Activated naive CD4-positive, alpha-beta T cell treated with anti-CD3 and anti-CD28 coated beads, Interleukin-2, amount 50 U/mL, for 24 hours (primary cell): ENCODE measurements around the gene NUCB2.

ENCODE experiments used
- H3K27ac Mint-ChIP-seq: one replicate; pipeline ENCODE4 v1.8.0; 2021; ENCODE audit warnings: mild to moderate bottlenecking, mixed read lengths
- H3K27me3 Mint-ChIP-seq: one replicate; pipeline ENCODE4 v1.8.0; 2021; ENCODE audit warnings: mixed read lengths
- H3K36me3 Mint-ChIP-seq: one replicate; pipeline ENCODE4 v1.8.0; 2021; ENCODE audit warnings: mixed read lengths
- H3K4me1 Mint-ChIP-seq: one replicate; pipeline ENCODE4 v1.8.0; 2021; ENCODE audit warnings: mixed read lengths
- H3K4me3 Mint-ChIP-seq: one replicate; pipeline ENCODE4 v1.8.0; 2021; ENCODE audit warnings: mild to moderate bottlenecking, mixed read lengths
- H3K9me3 Mint-ChIP-seq: one replicate; pipeline ENCODE4 v1.8.0; 2021; ENCODE audit warnings: mixed read lengths

Gene NUCB2

DNA sequence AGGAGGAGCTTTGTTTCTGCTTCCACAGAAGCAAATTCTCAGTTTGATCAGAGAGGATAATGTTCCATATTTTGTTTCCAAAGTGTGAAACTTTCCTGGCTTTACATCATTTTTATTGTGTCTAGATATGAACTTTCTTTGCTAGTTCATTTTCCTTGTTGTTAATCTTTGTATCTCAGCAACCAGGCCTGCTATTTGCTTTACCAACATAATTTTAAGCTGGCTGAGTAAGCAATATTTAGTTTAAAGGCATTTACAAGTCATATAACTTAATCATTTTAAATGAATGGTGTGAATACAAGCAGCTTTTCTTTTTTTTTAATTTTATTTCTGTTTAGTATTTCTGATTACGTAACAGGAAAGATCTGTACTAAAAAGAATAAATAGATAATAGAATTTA is 15.2 kb downstream of the NUCB2 start:
- H3K9me3 Mint-ChIP-seq: no peaks in the 10 kb centered on the region
- no peak overlapping the region for H3K27ac Mint-ChIP-seq
- peaks cover 19% of the 10 kb centered on the region for H3K36me3 Mint-ChIP-seq
- H3K4me3 Mint-ChIP-seq: no peak overlapping the region
- H3K27me3 Mint-ChIP-seq: no peaks in the 10 kb centered on the region
- H3K4me1 Mint-ChIP-seq: peaks cover 69% of the 10 kb centered on the region

DNA sequence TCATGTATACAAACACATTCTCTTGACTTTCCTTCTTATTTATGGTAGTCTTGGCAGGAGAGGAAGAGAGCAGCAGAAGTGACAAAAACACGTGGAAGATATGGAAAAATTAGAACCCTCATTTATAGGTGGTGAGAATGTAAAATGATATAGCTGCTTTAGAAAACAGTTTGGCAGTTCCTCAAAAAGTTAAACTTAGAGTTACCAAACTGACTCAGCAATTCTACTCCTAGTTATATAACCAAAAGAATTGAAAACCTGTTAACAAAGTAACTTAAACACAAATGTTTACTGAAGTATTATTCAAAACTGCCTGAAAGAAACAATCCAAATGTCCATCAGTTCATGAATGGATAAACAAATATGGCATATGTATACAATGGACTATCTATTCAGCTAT is 16.8 kb downstream of the NUCB2 start:
- H3K36me3 Mint-ChIP-seq: peaks cover 21% of the 10 kb centered on the region
- peak overlapping the region; percentile 19 for H3K27ac Mint-ChIP-seq
- peaks cover 70% of the 10 kb centered on the region for H3K4me1 Mint-ChIP-seq
- no peak overlapping the region for H3K4me3 Mint-ChIP-seq
- no peaks in the 10 kb centered on the region for H3K9me3 Mint-ChIP-seq
- no peaks in the 10 kb centered on the region for H3K27me3 Mint-ChIP-seq

DNA sequence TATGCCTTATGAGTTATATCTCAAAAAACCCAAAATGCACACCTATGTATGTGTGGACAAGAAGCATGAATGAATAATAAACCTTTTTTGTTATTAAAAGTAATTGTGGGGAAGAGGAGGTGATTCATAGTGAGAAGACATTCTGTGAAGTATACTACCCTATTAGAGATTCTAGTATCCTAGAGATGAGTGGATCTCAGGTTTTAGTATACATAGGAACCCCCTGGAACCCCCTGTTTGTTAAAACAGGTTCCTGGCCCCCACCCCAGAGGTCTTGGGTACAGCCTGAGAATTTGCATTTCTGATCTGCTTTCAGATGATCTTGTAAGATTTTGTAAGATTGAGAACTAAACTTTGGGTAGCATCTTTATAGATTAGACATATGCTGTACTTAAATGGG is 17.5 kb downstream of the NUCB2 start:
- Mint-ChIP-seq H3K27me3 (no peaks in the 10 kb centered on the region), H3K4me1 (peaks cover 72% of the 10 kb centered on the region), H3K36me3 (peaks cover 23% of the 10 kb centered on the region), H3K27ac (peak overlapping the region; percentile 23), H3K9me3 (no peaks in the 10 kb centered on the region), H3K4me3 (no peak overlapping the region)

DNA sequence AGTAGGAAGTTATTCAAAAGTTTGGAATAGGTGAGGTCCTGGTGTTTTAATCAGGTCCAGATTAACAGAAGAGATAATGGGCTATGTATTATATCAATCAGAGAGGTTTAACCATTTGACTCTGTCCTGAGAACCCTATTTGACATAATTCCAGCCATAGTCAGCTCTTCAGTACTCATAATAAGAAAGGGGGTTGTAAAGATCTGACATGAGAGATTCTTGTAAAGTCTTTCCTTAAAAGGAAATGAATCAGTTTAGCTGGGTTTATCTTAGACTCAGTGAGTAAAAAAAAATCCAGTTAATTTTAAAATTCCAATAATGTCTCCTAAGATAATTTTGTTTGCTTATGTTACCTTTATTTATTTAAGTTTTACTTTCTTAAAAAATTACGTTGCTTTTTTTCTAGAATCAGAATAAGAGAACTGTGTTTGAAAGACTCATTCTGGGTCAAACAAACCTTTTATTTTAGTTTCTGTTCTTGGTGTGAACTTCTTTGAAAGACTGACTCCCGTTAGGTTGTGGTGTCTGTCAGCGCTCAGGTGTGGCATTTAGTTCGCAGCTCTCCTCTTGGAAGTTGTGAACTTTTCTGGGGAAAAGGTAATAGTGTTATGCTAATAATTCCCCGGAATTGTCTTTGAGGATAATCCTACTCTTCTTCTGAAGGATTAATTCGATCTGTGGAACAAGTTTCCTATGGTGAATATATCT is 20.5 kb downstream of the NUCB2 start:
- Mint-ChIP-seq H3K4me1 (peaks cover 55% of the 10 kb centered on the region), H3K36me3 (peaks cover 25% of the 10 kb centered on the region), H3K4me3 (peak overlapping the region; percentile 61), H3K9me3 (no peaks in the 10 kb centered on the region), H3K27ac (peak overlapping the region; percentile 82), H3K27me3 (no peaks in the 10 kb centered on the region)

DNA sequence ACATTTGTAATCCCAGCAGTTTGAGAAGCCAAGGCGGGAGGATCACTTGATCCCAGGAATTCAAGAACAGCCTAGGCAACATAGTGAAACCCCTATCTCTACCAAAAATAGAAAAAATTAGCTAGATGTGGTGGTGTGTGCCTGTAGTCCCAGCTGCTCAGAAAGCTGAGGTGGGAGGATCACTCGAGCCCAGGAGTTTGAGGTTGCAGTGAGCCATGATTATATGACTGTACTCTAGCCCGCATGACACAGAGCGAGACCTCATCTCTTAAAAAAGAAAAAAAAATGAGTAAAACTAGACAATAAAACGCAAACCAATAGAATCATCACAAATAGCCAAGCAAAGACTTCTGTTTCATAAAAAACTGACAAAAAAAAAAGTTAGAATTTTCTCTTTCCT is 21.8 kb downstream of the NUCB2 start:
- H3K27me3 Mint-ChIP-seq: no peaks in the 10 kb centered on the region
- H3K27ac Mint-ChIP-seq: peak overlapping the region; percentile 81
- H3K4me3 Mint-ChIP-seq: no peak overlapping the region
- no peaks in the 10 kb centered on the region for H3K9me3 Mint-ChIP-seq
- H3K4me1 Mint-ChIP-seq: peaks cover 45% of the 10 kb centered on the region
- H3K36me3 Mint-ChIP-seq: peaks cover 25% of the 10 kb centered on the region

DNA sequence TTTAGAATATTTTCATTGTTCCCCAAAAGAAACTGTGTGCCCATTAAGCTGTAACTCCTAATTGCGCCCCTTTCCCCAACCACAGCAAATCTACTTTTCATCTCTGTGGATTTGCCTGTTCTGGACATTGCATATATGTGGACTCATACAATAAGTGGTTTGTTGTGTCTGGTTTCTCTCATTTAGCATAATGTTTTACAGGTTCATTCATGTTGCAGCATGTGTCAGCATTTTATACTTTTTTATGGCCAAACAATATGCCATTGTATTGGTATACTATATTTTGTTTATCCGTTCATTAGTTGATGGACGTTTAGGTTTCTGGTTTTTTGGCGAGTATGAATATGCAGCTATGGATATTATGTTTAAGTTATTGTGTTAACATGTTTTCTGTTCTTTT is 23.8 kb downstream of the NUCB2 start:
- no peaks in the 10 kb centered on the region for H3K9me3 Mint-ChIP-seq
- no peak overlapping the region for H3K27ac Mint-ChIP-seq
- peaks cover 28% of the 10 kb centered on the region for H3K4me1 Mint-ChIP-seq
- H3K27me3 Mint-ChIP-seq: no peaks in the 10 kb centered on the region
- peaks cover 23% of the 10 kb centered on the region for H3K36me3 Mint-ChIP-seq
- H3K4me3 Mint-ChIP-seq: no peak overlapping the region

DNA sequence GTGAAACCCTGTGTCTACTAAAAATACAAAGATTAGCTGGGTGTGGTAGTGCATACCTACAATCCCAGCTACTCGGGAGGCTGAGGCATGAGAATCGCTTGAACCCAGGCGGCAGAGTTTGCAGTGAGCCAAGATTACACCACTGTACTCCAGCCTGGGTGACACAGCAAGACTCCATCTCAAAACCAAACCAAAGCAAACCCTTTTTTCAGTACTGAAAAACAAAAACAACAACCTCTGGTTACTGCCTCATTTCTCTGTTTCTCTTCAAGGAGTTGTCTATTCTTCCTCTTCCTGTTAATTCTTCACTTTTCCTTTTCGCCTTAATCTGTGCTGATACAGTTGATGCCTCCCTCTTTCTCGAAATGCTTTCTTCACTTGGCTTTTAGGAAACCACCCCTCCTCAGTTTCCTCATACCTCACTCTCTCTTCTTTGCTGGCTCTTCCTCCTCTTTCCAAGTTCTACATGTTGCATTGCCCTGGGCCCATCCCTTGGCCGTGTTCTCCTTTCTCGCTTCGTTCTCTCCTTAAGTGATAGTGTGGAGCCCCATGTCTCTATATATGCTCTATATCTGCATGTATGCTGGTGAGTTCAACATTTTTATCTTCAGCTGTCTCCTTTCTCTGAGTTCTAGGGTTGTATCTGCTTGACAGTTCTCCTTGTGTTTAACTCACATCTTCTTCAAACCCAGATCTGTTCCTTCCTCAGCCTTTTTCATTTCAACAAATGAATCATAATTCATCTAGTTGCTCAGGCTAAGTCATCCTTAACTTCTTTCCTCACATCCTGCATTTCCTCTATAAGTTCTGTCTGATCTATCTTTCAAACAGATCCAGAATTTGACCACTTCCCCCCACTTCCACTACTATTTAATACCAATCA is 37.1 kb downstream of the NUCB2 start:
- H3K27me3 Mint-ChIP-seq: no peaks in the 10 kb centered on the region
- no peak overlapping the region for H3K27ac Mint-ChIP-seq
- H3K4me1 Mint-ChIP-seq: no peaks in the 10 kb centered on the region
- H3K36me3 Mint-ChIP-seq: peaks cover 7% of the 10 kb centered on the region
- no peak overlapping the region for H3K4me3 Mint-ChIP-seq
- no peaks in the 10 kb centered on the region for H3K9me3 Mint-ChIP-seq

DNA sequence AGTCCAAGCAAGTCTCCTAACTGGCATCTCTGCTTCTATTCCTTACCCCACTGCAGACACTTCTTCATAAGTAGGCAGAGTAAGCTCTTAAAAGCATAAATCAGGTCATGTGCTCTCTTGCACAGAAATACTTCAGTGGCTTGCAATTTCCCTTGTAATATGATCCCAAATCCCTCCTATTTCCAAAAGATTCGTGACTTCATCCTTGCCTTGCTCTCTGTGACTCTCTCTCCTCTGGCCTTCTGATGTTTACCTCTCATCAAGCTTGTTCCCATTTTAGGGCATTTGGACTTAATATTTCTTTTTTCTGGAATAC is 37.7 kb downstream of the NUCB2 start:
- Mint-ChIP-seq H3K36me3 (peaks cover 9% of the 10 kb centered on the region), H3K4me3 (no peak overlapping the region), H3K4me1 (no peaks in the 10 kb centered on the region), H3K9me3 (no peaks in the 10 kb centered on the region), H3K27ac (no peak overlapping the region), H3K27me3 (no peaks in the 10 kb centered on the region)

DNA sequence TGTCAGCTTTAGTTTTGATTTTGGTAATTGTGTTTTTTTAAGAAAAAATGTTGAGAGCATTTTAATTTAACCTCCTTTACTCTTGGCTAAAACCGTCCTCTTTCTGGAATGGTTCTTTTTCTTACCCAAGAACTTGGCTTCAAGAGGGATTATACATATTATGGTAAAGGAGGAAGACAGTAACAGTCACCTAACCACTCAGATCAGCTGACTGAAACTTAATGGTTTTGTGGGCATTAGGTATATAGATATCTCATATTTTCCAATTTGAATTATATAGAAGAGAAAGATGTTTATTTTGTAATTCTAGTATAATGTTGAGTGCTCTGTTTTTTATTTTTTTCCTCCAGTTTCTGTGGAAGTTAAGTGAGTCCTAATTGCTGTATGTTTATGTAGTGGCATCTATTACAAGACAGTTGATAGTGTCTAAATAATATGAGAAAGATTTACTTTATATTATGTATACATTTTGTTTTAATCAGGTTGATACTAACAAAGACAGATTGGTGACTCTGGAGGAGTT is 38.4 kb downstream of the NUCB2 start:
- Mint-ChIP-seq H3K36me3 (peaks cover 12% of the 10 kb centered on the region), H3K27me3 (no peaks in the 10 kb centered on the region), H3K27ac (no peak overlapping the region), H3K4me1 (no peaks in the 10 kb centered on the region), H3K4me3 (no peak overlapping the region), H3K9me3 (no peaks in the 10 kb centered on the region)

DNA sequence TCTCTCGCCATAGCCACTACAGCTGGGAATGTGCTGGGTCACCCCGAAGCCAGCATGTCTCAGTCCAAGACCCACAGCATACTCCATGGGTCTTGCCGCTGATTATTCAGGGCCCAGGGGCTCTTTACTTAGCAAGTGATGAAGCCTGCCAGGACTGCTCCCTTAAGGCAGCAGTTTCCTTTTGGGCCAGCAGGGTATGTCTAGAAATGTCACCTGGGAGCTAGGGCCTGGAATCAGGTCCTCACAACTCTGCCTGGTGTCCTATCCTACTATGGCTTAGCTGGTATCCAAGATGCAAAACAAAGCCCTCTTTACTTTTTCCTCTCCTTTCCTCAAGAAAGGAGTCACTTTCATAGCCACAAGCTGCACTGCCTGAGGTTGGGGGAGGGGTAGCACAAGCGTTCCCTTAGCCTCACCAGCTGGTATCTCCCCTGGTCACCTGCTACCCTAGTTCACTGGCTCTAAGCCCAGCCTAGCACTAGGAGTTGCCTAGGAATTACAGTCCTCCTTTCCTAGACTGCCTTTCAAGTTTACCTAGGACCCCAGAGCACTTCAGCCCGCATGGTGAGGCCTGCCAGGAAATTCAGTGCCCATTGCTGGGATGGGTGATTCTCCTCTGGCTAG is 52.4 kb downstream of the NUCB2 start:
- peaks cover 20% of the 10 kb centered on the region for H3K4me1 Mint-ChIP-seq

DNA sequence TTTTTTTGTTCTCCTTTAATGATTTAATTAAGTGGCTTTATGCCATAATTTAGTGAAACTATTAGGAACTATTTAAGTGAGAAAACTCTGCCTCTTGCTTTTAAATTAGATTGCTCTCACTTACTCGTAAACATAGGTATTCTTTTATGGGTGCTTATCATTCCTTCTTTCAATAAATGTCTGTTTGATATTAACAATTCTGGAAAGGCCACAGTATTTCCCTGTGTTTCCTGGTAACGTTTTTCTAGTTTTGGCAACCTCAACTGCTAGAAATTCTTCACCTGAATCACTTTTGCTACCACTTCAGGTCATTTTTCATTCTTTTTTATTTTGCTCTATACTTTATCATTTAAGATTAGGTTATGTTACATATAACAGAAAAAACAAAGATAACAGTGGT is 55.1 kb downstream of the NUCB2 start:
- Mint-ChIP-seq H3K36me3 (peaks cover 15% of the 10 kb centered on the region), H3K27me3 (no peaks in the 10 kb centered on the region), H3K4me1 (peaks cover 17% of the 10 kb centered on the region), H3K9me3 (no peaks in the 10 kb centered on the region), H3K27ac (no peak overlapping the region), H3K4me3 (no peak overlapping the region)

More for the DNA sequence above, 52.4 kb downstream of the NUCB2 start:
- Mint-ChIP-seq H3K27ac (no peak overlapping the region), H3K9me3 (no peaks in the 10 kb centered on the region), H3K4me3 (no peak overlapping the region), H3K36me3 (peaks cover 23% of the 10 kb centered on the region), H3K27me3 (no peaks in the 10 kb centered on the region)

DNA sequence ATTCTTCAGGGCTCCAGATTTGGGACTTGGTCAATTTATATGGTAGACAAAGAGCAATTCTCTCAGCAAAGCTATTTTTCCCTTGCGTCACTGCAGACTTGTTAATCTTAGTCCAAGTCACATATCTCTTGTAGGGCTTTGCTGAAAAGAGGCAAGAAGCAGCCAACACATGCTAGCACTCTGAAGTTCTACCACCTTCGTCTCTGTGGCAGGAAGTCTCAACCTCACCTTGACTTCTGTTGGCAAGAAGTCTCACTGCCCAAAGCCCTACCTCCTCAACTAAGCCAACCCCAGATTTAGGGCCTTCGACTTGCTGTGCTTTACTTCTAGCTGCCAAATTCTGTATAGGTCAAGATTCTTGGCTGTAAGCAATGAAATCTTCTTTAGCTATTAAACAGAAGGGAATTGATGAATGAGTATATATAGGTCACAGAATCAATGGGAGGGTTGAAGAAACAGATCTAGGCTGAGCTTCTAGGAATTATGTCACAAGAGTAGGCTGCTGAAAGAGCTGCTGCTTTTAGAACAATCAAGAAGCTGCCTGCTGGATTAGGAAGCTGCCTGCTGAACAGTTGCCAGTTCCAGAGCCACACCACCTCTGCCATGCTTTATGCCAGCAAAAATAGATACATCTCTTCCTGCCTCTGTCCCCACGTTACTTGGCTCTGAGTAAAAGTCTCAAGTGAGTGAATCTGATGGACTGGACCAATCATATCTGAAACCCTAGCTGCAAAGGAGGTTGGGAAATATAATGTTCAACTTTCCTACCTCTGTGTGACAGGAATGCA is 57.5 kb downstream of the NUCB2 start:
- Mint-ChIP-seq H3K4me3 (no peak overlapping the region), H3K36me3 (peaks cover 7% of the 10 kb centered on the region), H3K27me3 (no peaks in the 10 kb centered on the region), H3K27ac (peak overlapping the region; percentile 70), H3K9me3 (no peaks in the 10 kb centered on the region), H3K4me1 (peaks cover 17% of the 10 kb centered on the region)

DNA sequence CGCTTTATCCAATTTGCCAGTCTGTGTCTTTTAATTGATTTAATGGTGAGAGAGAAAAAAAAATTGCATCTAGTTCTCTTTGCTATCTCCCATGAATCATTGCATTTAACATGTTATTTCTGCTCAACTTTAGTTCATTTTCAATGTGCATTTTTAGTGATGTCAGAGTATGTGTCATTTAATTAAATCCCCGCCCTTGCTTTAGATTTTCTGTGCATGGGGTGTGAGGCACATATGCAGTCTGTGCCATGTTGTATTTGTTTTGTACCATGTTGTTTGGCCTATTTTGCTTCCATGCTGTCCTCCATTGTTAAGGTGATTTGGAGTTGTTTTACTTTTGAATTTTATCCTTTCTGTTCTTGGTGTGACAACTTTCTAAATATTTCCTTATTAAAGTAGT is 66.7 kb downstream of the NUCB2 start:
- Mint-ChIP-seq H3K36me3 (peaks cover 7% of the 10 kb centered on the region), H3K4me1 (peaks cover 12% of the 10 kb centered on the region), H3K4me3 (no peak overlapping the region), H3K27me3 (no peaks in the 10 kb centered on the region), H3K27ac (no peak overlapping the region), H3K9me3 (no peaks in the 10 kb centered on the region)

DNA sequence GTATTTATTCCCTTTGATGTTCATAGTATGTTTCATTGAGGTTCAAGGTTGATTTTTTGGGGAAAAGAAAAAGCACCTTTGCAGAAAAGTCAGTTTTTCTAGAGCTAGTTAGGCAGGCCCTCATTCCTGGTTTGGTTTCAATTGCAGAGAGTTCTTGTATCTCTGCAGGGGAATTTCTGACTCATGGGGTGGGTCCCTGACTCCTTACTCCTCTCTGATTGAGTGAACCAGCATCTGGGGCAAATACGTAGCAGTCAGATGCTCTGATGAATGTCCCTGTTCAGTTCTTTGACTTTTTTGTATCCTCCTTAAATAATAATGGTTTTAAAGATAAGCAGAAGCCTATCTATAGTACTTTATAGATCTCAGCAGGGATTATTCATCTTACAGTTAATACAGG is 67.4 kb downstream of the NUCB2 start:
- peaks cover 12% of the 10 kb centered on the region for H3K4me1 Mint-ChIP-seq
- H3K27me3 Mint-ChIP-seq: no peaks in the 10 kb centered on the region
- H3K36me3 Mint-ChIP-seq: peaks cover 7% of the 10 kb centered on the region
- no peak overlapping the region for H3K4me3 Mint-ChIP-seq
- no peaks in the 10 kb centered on the region for H3K9me3 Mint-ChIP-seq
- H3K27ac Mint-ChIP-seq: peak overlapping the region; percentile 18

DNA sequence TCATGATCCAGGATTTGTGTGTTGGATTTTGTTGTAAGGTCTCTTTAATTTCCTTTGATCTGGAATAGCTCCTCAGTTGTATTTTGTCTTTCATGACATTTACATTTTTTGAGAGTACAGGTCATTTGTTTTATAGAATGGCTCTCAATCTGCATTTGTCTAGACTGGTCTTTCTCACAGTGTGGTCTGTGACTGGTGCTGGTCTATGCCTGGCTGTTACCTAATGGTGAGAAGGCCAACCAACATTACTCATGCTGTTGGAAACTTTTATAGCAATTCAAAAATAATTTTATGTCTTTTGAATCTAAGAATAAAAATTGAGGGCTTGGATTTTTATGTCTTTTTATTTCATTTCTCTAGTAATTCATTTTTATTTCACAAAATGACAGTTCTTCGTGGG is 71.1 kb downstream of the NUCB2 start:
- no peak overlapping the region for H3K4me3 Mint-ChIP-seq
- H3K4me1 Mint-ChIP-seq: peaks cover 30% of the 10 kb centered on the region
- H3K36me3 Mint-ChIP-seq: peaks cover 6% of the 10 kb centered on the region
- H3K27ac Mint-ChIP-seq: no peak overlapping the region
- no peaks in the 10 kb centered on the region for H3K27me3 Mint-ChIP-seq
- H3K9me3 Mint-ChIP-seq: no peaks in the 10 kb centered on the region
